Pulmonary artery endothelial cell (primary cell): ENCODE measurements around the gene INPP5A. TPM values are rescaled to one million over a fixed set of nuclear protein-coding genes. Genes with fewer than 3 reads are reported as not detected.

Source experiments
- DNase-seq: peaks from one replicate; pipeline ENCODE4 v3.0.0-alpha.2; 2011; ENCODE audit warnings: low read depth, low spot score
- total RNA-seq: library from RNA; depleted of rRNA; stranded (reverse); fragments of >200 nt; gene quantifications from 2 replicates; pipeline ENCODE4 v1.2.3, GENCODE V29; 2014

Gene INPP5A
- total RNA-seq, 1 donor from 2014 or later = 25.4 TPM

DNA sequence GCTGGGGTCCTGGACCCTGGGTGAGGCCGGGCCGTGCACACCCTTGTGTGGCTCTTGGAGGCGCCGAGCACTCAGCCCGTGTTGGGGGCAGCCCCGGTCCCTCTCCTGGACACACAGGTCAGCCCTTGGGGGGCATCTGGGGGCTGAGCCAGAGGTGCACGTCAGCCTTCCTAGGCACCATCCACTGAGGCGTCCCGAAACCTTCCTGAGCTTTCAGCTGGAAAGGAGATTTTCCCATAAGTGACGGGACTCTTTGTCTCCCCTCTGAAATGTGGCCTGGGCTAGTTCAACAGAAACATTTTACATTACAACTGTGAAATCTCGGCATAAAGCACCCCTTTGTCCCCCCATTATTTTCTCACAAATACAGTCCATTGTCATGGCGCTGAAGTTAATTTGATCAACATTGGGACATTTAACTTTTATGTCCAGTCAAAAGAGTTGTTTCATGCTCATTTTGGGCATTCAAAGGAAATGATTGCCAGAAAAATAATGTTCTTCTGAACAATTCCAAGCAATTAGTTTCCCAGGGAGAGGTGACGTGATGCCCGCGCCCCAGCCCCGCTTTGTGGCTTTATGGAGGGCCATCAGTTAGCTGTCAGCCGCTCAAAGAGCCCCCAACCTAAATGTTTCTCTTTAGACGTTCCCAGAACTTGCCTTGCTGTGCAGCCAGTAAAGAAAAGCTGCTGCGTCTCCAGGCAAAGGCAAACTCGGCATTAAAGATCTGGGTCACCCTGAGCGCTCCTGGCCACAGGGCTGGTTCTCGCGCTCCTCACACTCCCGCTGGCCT is 177.6 kb downstream of the INPP5A start:
- DNase-seq = no peak

DNA sequence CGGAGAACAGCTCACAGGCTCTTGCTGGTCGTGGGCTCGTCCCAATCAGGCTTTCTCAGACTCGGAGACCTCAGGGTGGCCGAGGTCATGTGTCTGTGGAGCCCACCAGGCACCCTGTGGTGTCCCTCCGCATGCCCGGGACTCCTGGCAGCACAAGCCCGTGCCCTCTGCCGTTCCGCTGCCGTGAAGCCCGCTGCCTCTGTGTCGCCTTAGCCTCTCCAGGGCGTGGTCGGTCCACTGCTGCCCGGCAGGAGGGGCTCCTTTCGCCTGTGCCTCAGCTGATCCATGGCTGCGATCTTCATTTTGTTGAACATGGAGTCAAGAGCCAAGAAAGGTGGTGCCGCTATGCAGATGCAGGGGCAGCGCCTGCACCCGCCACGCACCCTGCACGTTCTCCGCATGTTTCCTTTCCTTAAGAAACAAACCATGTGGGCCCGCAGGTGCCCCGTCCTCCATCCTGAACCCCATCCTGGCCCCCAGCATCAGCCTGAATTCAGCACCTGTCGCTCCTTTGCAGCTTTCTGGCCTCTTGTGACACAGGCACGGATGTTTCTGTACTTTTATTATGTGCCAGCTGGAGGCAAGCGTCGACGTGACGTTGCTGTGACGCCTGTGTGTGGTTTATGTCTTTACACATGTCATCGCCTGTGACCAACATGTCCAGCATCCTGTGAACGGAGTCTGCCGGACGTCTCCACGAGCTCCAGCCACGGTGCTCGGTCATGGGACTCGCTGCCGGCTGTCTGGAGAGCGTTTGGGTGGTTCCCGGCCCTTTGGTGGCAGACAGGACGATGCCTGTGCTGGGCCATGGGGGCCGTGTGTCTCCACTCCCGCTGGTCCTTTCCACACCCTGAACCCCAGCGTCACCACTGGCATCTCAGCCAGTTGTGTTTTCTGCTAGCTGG is 178.4 kb downstream of the INPP5A start:
- no peak for DNase-seq

DNA sequence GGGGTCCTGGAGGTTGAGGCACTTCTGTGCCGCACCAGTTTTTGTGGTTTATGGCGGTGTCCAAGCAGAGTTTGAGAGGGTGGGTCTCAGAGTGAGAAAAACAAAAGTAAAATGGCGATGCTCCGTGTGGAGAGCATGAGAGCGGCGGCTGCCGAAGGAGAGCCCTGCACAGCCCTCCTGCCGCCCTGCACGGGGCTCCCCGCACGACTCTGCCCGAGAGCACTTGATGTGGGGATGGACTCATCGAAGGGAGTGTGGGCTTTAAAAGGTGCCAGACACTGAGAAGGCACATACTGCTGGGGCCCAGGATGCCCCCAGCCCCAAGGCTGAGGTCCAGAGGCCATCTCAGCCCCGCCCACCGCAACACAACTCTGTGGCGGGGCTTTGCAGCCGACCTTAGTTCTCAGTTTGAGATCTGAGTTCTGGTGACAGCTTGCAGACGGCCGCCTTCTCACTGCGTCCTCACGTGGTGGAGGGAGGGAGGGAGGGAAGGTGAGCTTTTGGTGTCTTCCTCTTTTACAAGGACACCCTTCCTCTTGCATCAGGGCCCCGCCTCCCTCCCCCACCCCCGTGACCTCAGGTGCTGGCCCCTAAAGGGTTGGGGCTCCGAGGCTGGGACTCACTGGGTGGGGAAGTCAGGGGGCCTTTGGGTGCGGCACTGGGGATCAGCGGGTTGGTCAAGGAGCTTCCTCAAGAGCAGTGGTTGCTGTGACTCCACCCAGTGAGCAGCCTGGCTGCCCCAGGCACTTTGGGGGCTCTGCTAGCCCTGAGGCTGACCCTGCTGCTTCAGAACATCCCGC is 179.3 kb downstream of the INPP5A start:
- no peak for DNase-seq

DNA sequence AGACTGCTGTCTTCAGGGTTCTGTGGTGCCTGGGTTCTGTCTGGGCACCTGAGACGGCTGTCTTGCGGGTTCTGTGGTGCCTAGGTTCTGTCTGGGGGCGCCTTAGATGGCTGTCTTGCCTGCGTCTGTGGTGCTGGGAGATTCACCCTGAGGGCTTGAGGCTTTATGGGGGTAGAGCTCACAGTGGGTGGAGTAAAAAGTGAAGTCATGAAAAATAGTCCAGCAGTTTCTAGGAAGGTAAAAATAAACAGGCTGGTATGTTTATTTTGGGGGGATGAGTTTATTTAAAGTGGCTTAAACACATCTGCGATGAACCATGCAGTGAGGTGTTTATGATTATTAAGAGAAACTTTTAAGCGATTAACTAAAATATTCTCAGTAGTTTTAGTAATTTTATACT is 184.1 kb downstream of the INPP5A start:
- DNase-seq = no peak

DNA sequence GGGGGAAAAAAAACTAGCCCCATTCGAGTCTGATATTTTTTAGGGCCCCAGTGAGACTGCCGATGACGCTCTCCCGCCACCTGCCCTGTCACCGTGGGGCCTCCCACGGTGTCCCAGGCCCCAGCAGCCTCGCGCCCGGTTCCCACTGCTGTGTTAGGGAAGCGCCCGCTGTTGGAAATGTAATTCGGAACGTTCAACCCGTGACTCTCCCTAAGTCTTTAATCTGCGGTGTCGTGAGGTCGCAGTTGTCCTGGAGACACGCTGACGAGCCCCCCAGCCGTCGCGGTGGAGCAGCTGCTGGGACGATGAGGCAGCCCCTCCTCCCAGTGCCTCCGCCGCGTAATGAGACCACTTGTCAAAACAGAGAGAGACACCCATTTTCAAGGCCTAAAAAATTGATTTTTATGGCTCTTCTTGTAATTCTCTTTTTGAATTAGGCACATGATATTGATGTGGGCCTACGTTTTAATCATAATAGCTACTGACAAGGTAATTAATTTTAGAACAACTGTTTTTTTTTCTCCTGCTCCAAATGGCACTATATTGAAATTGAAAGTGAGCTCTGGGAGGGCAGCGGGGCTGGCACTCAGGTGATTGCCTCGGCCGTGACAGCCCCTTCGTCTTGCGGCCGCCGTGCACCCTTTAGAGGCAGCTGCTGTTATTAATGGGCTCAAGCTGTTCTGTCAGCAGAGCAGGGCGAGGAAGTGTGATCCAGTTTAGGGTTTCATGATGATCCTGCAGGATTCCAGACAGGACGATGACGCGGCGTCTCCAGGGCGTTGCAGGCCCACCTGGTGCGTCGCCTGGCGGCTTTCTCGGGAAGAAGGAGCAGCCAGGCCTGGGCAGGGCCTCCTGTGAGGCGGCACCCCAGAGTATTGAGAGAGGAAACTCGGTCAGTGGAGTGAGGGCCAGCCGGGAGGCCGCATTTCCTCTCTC is 185.1 kb downstream of the INPP5A start:
- no peak for DNase-seq

DNA sequence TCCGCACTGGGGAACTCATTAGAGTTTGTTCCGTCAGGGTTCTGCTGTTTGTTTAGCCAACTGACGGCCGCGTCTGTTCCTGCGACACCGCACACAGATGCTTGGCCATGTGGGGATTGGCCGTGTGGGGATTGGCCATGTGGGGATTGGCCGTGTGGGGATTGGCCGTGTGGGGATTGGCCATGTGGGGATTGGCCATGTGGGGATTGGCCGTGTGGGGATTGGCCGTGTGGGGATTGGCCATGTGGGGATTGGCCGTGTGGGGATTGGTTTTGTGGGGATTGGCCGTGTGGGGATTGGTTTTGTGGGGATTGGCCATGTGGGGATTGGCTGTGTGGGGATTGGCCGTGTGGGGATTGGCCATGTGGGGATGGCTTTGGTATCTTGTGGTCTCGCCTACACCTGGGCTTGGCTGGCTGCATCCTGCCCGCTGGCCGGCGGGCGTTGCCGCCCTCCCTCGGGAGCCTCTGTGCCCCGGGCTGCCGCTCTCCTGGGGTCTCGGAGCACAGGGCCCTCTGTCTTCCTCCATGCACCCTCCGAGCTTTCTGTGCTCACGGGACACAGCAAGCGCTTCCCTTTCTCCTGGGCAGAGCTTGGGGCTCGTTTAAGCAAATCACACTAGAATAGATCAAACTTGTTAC is 185.9 kb downstream of the INPP5A start:
- DNase-seq = no peak

DNA sequence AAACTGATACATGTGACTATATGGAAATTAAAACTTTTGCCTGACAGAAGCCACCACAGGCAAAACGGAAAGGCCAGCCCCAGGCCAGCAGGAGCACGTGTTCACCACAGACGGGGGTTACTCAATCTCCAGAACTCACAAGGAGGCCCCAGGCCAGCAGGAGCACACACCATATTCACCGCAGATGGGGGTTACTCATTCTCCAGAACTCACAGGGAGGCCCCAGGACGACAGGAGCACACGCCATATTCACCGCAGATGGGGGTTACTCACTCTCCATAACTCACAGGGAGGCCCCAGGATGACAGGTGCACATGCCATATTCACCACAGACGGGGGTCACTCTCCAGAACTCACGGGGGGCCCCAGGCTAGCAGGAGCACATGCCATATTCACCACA is 186.9 kb downstream of the INPP5A start:
- DNase-seq = no peak

DNA sequence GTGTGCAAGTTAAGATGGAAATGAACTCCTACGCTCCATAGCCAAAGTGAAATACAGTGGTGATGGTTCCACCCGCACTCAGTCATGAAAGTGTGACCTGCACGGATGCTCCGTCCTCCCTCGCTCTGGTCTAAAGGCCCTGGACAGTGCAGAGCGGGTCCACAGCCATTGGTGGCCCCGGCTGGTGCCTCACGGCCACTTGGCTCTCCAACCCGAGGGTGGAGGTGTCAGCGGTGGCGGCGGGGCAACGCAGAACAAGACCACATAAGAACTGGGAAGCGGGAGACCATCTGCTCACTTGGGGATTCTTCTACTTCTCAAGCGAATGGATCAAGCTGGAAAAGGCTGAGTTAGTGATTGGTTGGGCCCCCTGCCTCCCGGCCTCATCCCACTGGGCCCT is 187.6 kb downstream of the INPP5A start:
- no peak for DNase-seq

DNA sequence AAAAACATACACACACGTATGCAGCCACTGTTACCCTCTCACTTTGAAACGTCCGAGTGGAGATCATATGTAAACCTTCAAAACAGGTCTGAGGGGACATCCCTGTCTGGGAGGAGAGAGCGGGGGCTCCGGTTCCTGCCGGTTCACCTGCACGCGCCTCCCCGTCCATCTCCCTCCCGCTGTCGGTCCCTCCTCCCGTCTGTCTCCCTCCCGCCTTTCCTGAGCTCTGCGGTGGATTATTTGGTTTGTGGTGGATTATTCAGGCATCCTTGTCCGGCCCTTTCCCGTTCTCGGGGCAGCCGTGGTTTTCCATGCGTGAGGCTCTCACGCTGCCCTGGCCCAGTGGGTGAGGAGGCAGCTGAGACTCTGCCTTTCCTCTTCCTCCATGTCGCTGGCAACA is 188.6 kb downstream of the INPP5A start:
- no peak for DNase-seq

DNA sequence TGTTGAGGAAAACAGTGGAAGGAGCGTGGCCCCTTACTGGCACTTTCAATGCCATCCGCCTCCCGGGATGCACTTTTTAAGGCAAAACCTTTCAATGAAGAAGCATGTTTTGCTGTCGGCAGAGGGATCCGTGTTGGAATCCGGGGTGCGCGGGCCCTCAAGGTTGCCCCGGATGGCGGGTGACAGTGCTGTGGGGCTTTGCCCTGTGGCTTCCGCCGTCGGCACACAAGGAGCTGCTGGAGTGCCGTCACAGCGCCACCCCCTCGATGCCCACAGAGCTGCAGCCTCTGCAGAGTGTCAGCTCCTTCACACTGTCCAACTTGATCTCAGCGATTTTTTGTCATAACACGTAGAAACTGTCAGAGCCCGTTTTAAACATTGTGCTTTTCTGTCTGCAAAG is 189.4 kb downstream of the INPP5A start:
- no peak for DNase-seq

DNA sequence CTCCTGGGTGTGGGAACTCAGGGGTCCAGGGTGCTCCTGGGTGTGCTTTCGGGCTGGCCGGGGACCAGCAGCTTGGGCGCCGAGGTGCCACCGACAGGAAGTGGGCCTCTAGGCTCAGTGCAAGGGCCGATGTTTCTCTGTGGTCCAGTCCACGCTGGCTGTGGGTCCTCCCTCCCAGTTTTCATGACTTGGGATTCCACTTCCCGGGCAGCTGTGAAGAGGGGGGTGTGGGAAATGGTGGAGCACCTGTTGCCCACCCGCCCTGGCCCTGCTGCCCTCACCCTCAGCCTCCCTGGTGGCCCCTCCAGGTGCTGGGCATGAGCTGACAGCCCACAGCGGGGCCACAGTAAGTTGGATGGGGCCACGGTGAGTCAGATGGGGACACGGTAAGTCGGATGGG is 189.8 kb downstream of the INPP5A start:
- DNase-seq = no peak

DNA sequence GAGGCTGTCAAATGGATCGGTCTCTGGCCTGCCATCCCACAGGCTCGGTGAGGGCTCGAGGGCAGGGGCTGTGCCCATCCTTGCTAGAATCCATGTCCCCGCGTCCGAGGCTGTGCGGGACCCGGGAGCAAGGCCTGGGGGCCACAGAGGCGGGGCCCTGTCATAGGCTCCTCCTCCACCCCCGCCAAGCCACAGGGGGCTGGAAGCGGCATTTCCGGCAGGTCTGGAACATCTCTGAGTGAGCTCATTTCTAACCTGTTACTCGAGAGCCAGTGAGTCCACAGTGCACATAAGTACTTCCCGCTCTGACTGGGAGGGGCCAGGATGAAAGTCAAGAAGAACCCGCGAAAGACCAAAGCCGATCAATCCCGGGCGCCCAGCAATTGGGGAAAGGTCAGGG is 190.7 kb downstream of the INPP5A start:
- no peak for DNase-seq

DNA sequence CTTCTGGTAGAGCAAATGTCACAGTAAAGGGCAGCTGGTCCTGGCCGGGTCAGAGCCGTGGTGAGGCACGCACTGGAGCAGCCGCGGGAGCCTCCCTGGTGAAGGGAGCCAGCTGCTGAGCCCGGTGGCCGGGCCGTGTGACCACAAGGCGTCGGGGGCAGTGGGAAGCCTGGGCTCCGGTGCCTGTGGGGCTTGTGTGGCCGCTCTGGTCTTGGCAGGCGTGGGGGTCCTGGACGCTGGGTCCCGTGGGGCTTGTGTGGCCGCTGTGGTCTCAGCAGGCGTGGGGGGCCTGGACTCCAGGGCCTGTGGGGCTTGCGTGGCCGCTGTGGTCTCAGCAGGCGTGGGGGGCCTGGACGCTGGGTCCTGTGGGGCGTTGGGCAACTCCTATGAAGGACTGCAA is 191.2 kb downstream of the INPP5A start:
- no peak for DNase-seq

DNA sequence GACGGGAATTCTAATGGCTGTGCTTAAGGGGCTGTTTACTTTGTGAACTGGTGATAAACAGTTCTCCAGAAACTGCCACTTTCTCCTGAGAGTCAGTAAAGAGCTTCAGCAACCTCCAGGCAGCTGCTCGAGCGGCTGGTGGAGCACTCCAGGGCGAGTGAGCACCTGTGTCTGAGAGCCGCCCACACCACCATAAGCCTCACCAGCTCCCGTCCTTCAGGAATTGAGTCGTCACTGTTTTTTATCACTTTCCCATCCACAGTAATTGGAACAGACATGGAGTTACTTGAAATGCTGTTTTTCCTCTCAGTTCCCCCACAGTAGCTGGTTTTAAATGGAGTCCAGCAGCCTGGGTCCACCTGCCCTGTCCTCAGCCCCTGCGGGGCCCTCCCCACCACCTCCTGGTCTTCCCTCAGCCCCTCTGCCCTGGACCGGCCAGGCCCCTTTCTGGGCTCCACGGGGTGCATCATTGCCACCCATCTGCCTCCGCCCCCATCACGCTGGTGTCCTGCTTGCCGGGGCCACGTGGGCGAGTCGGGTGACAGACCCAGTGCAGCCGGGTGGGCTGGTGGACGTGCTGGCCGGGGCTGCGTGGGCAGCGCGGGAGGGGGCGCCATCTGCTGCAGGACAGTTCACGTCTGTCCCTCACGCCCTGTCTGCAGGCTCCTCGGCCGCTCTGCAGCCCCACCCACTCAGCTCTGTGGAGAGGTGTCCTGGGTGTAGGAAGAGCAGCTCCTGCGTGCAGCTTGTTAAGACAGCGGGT is 192.4 kb downstream of the INPP5A start:
- DNase-seq = no peak

DNA sequence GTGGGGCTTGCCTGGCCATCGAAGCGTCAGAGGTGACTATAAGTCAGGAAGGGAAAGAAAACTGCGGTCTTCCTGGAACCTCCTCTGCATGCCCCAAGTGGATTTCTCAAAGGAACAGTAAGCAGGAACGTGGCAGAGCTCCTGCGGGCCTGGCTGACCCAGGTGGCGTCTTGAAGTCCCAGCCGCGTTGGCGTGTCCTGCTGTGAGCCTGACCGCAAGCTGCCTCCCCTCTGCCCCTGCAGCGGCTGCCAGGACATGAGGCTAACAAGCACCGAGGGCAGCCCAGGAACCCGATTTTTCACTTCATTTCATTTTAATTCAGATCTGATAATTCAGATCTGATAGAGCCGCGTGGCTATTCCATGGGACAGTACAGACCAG is 193.0 kb downstream of the INPP5A start:
- no peak for DNase-seq

DNA sequence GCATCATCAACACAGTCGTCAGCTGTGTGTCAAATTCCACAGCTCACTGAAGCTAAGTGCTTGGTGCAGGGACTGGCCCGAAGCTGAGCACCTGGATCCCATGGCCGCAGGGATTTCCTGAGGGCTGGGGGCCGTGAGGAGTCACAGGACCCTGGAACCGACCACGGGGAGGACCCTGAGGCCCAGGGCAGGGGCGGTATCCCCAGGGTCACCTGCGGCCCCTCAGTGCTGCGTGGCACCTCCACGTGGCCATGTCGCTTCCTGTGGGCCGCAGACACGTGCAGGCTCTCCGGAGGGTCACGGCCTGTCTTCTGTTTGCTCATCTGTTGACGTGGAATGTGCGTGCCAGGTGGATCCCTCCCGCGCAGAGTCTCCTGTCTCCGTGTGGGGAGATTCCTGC is 194.9 kb downstream of the INPP5A start:
- DNase-seq = no peak

DNA sequence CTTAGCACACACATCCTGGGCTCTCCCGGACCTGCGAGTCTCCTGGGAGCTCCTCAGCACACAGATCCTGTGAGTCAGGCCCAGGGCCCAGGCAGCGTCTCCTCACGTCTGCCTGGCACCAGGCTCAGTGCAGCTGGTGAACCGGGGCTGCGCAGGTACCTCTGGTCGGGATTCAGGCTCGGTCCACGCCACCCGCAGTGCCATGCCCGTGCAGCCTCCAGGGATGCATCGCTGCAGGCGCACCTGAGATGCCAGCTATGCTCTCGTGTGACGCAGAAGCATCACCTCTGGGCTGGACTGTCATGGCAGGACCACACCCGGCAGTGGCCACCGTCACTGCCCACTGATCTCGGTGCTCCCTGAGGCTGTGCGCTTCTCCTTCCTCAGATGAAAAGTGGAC is 196.3 kb downstream of the INPP5A start:
- DNase-seq = no peak

DNA sequence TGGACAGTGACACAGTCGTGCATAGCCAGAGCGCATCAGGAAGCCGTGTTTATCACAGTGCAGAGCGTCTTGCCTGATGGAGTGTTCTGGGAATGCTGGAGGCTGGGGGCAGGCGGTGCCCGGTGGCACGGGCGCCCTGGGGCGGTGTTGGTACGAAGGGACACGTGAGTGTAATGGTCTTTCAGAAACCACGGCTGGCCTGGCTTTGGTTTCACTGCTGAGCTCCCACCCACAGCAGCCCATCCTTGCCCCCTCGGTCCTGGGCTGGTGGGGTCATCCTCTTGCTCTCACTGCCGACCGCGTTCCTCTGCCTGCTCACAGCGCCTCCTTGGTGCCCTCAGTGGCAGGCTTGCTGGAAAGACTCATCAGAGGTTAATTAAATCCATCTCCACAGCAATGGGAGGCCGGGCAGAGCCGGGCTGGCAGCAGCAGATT is 197.8 kb downstream of the INPP5A start:
- DNase-seq = no peak

DNA sequence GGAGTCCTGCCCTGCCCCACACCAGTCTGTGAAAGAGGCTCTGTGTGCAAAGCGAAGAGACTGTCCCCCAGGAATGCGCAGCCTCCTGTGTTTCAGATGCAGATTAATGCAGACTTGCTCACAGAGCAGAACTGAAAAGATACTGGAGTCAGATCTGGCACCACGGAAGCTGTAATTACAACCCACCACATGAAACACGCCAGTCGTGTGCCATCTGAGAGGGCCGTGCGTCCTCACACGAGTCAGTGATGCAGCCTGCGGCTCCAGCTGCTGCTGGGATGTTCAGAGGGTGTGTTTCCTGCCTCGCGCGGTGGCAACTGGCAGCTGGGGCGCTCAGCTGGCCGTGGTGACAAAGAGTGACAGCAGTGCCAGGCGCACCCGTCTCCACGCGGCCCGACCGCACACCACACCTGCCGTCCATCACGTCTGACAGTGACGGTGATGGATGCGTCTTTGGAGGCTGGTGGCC is 198.4 kb downstream of the INPP5A start:
- DNase-seq = no peak
